ENCODE data around the gene SEC31A.

DNA sequence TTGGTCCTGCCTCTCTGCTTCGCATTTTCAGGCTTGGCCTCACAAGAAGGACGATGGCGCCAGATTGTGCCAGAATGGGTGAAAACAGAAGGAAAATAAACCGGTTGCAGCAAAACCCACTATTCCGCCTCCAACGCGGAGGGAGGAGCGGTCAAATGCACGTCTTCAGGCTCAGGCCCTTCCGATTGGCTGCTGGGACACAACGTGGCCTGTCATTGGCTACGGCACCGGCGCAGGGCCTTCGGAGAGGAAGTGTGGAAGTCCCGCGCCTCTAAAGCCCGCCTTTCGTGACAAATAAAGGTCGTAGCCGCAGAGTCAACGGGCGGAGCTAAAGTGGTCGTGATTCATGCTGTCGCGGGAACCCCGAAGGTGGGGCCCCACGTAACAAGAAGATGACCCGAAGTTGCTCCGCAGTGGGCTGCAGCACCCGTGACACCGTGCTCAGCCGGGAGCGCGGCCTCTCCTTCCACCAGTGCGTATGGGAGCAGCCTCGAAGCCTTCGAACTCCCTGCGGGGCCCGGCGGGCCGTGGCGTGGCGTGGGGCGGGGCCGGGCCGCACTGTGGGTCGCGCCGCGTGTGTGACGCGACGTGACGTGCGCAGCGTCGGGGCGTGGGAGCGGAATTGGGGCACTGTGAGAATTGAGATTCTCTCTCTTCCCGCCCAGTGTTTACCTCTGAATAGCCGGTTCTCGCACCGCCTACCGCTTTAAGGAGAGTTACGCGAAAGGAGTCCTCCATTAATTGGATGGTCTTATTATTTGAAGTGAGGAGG lies 9.6 kb upstream of the SEC31A start, which contains the start of gene THAP9:
- TF ChIP-seq, protein P1, sequence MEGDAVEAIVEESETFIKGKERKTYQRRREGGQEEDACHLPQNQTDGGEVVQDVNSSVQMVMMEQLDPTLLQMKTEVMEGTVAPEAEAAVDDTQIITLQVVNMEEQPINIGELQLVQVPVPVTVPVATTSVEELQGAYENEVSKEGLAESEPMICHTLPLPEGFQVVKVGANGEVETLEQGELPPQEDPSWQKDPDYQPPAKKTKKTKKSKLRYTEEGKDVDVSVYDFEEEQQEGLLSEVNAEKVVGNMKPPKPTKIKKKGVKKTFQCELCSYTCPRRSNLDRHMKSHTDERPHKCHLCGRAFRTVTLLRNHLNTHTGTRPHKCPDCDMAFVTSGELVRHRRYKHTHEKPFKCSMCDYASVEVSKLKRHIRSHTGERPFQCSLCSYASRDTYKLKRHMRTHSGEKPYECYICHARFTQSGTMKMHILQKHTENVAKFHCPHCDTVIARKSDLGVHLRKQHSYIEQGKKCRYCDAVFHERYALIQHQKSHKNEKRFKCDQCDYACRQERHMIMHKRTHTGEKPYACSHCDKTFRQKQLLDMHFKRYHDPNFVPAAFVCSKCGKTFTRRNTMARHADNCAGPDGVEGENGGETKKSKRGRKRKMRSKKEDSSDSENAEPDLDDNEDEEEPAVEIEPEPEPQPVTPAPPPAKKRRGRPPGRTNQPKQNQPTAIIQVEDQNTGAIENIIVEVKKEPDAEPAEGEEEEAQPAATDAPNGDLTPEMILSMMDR (IDR thresholded peaks at IDR 0.05), result no peak
- no peak for TF ChIP-seq EZH2 (IDR thresholded peaks at IDR 0.05; ENCODE audit: borderline replicate concordance, insufficient read depth, low read depth, low read length, poor library complexity, severe bottlenecking)

All from B cell (primary cell).